Loucy (cell line): ENCODE results near the gene MUC5B.

ENCODE experiments used
- EZH2phosphoT487 ChIP-seq: fragments of 200-600 bp; IDR thresholded peaks from 2 replicates; pipeline ENCODE4 v1.6.1; 2018; ENCODE audit warnings: antibody characterized with exemption, mild to moderate bottlenecking, moderate library complexity, borderline replicate concordance
- TF ChIP-seq, protein P1 (sequence below): fragments of 200-600 bp; sonication (generic); conservative IDR thresholded peaks from 2 replicates; pipeline ENCODE4 v1.5.1; 2014; ENCODE audit warnings: mild to moderate bottlenecking, antibody characterized with exemption, low read length

DNA sequence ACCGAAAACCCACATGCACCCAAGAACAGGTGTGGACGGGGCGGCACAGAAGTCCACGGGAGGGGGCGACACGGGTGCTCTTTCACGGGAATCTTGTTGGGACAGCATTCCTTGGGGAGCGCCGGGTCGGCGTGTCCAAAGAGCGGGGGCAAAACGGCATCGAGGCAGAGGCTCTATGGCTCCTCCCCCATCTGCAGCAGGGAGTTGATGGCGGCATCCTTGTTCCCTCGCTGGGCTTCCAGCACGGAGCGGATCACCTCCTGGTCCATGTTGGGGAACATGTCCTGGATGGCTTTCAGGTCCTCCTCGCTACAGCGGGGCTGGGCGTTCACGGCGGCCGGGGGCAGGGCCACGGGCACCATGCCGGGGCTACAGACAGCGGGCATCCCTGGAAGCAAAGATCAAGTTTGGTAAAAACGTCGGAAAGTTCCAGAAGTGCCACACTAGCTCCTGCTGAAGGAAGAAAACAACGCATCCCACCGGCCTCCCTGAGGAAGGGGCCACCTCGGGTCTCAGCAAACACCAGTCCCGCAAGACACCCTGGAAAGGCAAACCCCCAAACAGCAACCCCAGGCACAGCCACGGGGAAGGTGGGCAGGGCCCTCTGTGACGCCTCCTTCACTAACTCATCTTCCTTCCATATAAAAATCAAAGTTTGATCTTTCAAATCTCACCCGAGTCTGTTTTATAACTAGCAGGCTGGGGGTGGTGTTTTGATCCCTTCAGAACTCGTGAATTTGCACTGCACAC lies 54.2 kb downstream of the MUC5B start:
- TF ChIP-seq, protein P1, sequence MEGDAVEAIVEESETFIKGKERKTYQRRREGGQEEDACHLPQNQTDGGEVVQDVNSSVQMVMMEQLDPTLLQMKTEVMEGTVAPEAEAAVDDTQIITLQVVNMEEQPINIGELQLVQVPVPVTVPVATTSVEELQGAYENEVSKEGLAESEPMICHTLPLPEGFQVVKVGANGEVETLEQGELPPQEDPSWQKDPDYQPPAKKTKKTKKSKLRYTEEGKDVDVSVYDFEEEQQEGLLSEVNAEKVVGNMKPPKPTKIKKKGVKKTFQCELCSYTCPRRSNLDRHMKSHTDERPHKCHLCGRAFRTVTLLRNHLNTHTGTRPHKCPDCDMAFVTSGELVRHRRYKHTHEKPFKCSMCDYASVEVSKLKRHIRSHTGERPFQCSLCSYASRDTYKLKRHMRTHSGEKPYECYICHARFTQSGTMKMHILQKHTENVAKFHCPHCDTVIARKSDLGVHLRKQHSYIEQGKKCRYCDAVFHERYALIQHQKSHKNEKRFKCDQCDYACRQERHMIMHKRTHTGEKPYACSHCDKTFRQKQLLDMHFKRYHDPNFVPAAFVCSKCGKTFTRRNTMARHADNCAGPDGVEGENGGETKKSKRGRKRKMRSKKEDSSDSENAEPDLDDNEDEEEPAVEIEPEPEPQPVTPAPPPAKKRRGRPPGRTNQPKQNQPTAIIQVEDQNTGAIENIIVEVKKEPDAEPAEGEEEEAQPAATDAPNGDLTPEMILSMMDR: no peak
- TF ChIP-seq EZH2phosphoT487: no peak
